Loucy (cell line): ENCODE measurements around the gene DEFB108B.
A peak's percentile ranks its signal among the peaks of the same experiment; 100 is the strongest.
"Not testable (repeated sequence)": the region's sequence is repeated elsewhere in the genome, so short reads cannot be mapped to it uniquely, and the experiment has no call there.

Source experiments
- H2AFZ ChIP-seq: fragments of 200-600 bp; sonication (generic); 2 replicates; pipeline ENCODE4 v1.6.0; 2016; ENCODE audit warnings: antibody characterized with exemption, mild to moderate bottlenecking, low read length, moderate library complexity
- H3F3A ChIP-seq: fragments of 200-600 bp; 2 replicates; pipeline ENCODE4 v1.6.0; 2016; ENCODE audit warnings: antibody characterized with exemption, low read depth, mild to moderate bottlenecking
- H3K27me3 ChIP-seq: fragments of 200-600 bp; sonication (generic); 2 replicates; pipeline ENCODE4 v1.6.1; 2014; ENCODE audit warnings: low read length, mild to moderate bottlenecking; ENCODE audit not compliant: insufficient read depth, poor library complexity, severe bottlenecking
- H3K36me3 ChIP-seq: fragments of 200-600 bp; sonication (generic); 2 replicates; pipeline ENCODE4 v1.6.1; 2016; ENCODE audit warnings: low read length; ENCODE audit not compliant: insufficient read depth
- H3K4me1 ChIP-seq: fragments of 200-600 bp; sonication (generic); 2 replicates; pipeline ENCODE4 v1.5.1; 2014; ENCODE audit warnings: low read length, mild to moderate bottlenecking; ENCODE audit not compliant: insufficient read depth, poor library complexity, severe bottlenecking
- H3K4me2 ChIP-seq: fragments of 200-600 bp; sonication (generic); 2 replicates; pipeline ENCODE4 v1.6.0; 2014; ENCODE audit warnings: antibody characterized with exemption, low read length, low read depth, mild to moderate bottlenecking; ENCODE audit not compliant: poor library complexity, severe bottlenecking
- H3K4me3 ChIP-seq: fragments of 200-600 bp; sonication (generic); 2 replicates; pipeline ENCODE4 v1.5.1; 2014; ENCODE audit warnings: low read length, mild to moderate bottlenecking, mixed read lengths; ENCODE audit not compliant: poor library complexity, severe bottlenecking
- H3K79me2 ChIP-seq: fragments of 200-600 bp; sonication (generic); 2 replicates; pipeline ENCODE4 v1.6.1; 2014; ENCODE audit warnings: low read length; ENCODE audit not compliant: insufficient read depth
- H3K9ac ChIP-seq: fragments of 200-600 bp; sonication (generic); 2 replicates; pipeline ENCODE4 v1.6.0; 2014; ENCODE audit warnings: mild to moderate bottlenecking, low read depth, low read length, moderate library complexity; ENCODE audit not compliant: poor library complexity, severe bottlenecking
- H3K9me2 ChIP-seq: fragments of 200-600 bp; sonication (generic); replicated peaks from 2 replicates; pipeline ENCODE4 v1.6.1; 2016; ENCODE audit warnings: low read depth, low read length, mixed read lengths
- H3K9me3 ChIP-seq: fragments of 200-600 bp; sonication (generic); 2 replicates; pipeline ENCODE4 v1.6.1; 2014; ENCODE audit warnings: mild to moderate bottlenecking, antibody characterized with exemption, low read length, low read depth; ENCODE audit not compliant: insufficient read depth
- H4K20me1 ChIP-seq: fragments of 200-600 bp; sonication (generic); 2 replicates; pipeline ENCODE4 v1.6.0; 2014; ENCODE audit warnings: antibody characterized with exemption, low read length, mild to moderate bottlenecking; ENCODE audit not compliant: insufficient read depth, poor library complexity, severe bottlenecking
- CTCF ChIP-seq: fragments of 200-600 bp; sonication (generic); conservative IDR thresholded peaks from 2 replicates; pipeline ENCODE4 v1.5.1; 2014; ENCODE audit warnings: mild to moderate bottlenecking, antibody characterized with exemption, low read length

The DEFB108B gene

DNA sequence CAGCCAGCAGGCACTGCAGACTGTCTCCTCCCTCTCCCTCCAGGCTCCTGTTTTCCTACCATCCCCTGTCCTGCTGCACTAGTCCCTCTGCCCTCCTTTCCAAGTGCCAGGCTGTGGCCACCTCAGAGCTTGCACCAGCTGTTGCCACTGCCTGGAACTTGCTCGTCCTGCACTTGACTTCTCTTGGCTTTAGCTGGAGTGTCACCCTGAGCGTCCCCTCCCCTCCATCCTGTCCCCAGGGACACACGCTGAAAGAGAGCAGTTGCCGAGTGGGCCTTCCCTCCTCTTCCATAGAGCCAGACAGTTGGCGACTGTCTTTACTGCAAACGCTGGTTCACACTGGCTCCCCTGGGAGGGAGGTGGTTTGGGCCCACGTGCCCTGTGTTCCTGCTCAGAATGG lies 41.9 kb upstream of the DEFB108B start:
- H3K4me3 ChIP-seq, H3K9me2 ChIP-seq, H3K9ac ChIP-seq, H3K36me3 ChIP-seq, H3K4me1 ChIP-seq, H4K20me1 ChIP-seq, H2AFZ ChIP-seq, H3K9me3 ChIP-seq, H3K4me2 ChIP-seq, H3K27me3 ChIP-seq, H3F3A ChIP-seq, H3K79me2 ChIP-seq: not testable (repeated sequence)

DNA sequence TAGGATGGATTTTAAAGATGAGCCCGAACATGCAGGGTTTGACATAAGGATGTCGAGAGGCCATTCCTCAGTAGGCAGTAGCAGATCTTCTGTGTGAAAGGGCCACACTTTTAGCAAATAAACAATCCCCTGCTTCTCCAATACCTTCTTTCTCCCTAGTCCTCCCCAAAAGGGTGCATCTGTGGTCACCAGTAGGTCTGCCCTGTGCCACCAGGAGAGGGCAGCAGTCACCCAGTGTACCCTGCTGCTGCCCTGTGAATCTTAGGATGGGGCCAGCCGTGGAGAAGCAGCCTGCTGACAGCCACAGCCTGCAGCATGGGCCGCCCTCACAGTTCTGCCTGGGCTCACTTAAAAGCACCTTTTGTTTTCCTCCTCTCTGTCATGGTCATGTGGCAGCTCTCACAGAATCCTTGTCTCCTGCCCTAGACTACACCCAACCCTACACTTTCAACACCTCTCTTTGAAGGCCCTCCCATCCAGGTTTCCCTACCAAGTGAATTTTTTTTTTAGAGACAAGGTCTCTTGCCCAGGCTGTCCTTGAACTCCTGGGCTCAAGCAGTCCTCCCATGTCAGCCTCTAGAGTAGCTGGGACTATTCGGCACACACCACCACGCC lies 40.3 kb upstream of the DEFB108B start:
- H4K20me1 ChIP-seq, H3K4me1 ChIP-seq, H3K27me3 ChIP-seq, H3F3A ChIP-seq, H3K79me2 ChIP-seq, H3K9me2 ChIP-seq, H3K4me3 ChIP-seq, H3K36me3 ChIP-seq, H3K4me2 ChIP-seq, H3K9ac ChIP-seq, H3K9me3 ChIP-seq, H2AFZ ChIP-seq: not testable (repeated sequence)
- peak; percentile 53 for TF ChIP-seq CTCF

DNA sequence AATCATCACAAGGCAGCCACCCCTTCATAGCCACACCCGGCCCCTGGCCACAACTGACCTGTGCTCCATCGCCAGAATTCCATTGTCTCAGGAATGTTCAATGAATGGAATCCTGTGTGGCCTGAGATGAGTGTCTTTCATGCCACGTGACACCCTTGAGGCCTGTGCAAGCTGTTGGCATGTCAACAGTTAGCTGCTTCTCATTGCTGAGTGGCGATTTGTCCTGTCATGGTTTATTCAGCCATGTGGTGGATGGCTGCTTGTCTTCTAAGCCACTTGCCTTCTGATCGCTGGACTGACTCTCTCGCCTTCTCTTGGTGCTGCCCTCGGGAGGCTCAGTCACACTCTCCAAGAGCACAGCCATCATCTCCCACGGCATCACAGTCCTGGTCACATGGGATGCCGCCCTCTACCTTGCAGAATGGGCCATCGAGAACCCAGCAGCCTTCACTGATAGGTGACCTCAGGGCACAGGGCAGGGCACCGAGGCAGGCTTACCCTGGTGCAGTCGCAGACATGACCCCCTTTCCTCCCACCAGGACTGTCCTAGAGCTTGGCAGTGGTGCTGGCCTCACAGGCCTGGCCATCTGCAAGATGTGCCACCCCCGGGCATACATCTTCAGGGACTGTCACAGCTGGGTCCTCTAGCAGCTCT lies 38.5 kb upstream of the DEFB108B start:
- not testable (repeated sequence) for H3K9me3 ChIP-seq, H3K27me3 ChIP-seq, H3K9ac ChIP-seq, H3F3A ChIP-seq, H3K9me2 ChIP-seq, H4K20me1 ChIP-seq, H2AFZ ChIP-seq, H3K4me3 ChIP-seq, H3K4me1 ChIP-seq, H3K4me2 ChIP-seq, H3K79me2 ChIP-seq, H3K36me3 ChIP-seq

DNA sequence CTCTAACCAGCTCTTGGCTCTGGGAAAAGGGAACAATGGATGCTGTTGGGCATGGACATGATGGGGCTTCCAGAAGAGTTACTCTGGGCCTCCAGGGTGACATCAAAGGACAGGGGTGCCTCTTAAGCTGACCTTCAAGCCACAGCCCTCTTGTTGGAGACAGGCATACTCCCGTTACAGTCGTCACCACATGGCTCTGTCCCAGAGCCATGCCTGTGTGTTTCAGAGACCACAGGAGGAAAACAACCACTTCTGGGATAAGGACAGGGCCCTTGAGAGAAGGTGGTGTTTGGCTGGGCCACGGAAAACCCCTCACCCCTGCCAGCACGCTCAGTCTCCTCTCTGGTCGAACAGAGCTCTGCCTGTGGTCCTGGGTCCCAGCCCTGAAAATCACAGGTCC lies 37.8 kb upstream of the DEFB108B start:
- H3K4me3 ChIP-seq, H3K9ac ChIP-seq, H3K4me1 ChIP-seq, H2AFZ ChIP-seq, H3K27me3 ChIP-seq, H3K9me3 ChIP-seq, H3F3A ChIP-seq, H3K9me2 ChIP-seq, H3K79me2 ChIP-seq, H3K4me2 ChIP-seq, H4K20me1 ChIP-seq, H3K36me3 ChIP-seq: not testable (repeated sequence)

DNA sequence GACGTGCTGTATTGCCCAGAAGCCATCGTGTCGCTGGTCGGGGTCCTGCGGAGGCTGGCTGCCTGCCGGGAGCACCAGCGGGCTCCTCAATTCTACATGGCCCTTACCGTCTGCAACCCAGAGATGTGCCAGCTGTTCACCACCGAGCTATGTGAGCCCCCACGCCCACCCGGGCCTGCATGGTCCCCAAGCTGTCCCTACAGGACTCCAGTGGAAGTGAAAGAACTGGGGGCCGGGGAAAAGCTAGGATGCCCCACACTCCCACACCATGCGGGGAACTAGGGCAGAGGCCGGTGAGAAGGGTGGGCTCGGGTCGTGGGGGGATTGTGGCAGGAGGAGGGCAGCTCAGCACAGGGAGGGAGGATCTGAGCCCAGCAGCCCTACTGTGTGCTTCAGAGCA lies 37.0 kb upstream of the DEFB108B start:
- not testable (repeated sequence) for H3F3A ChIP-seq, H3K9ac ChIP-seq, H3K27me3 ChIP-seq, H3K4me2 ChIP-seq, H3K4me3 ChIP-seq, H4K20me1 ChIP-seq, H3K9me3 ChIP-seq, H2AFZ ChIP-seq, H3K4me1 ChIP-seq, H3K36me3 ChIP-seq, H3K9me2 ChIP-seq, H3K79me2 ChIP-seq

GRCh38 chr11:71796781-71797180 lies 36.2 kb upstream of the DEFB108B start:
- not testable (repeated sequence) for H3K9ac ChIP-seq, H3K4me2 ChIP-seq, H3K9me2 ChIP-seq

DNA sequence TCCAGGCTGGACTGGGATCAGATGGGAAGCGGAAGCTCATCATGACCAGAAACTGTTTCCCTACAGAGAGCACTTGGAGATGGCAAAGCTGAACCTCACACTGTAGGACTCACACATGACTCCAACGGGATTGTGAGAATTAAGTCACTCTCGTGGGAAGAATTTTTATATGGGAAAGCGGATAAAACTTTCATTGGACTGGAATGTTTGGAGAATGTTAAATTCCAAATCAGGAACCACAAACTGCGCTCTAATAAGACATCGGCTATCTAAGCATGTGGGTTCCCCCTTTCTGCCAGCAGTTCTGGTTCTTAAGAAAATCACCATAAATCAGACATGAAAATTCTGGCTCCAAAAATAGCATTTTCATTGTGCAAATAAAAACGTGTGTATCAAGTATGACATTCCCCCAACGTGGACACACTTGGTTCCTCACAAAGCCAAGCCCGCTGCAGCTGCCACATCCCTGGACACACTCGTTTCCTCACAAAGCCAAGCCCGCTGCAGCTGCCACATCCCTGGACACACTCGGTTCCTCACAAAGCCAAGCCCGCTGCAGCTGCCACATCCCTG lies 33.4 kb upstream of the DEFB108B start:
- not testable (repeated sequence) for H3K9ac ChIP-seq, H3K9me3 ChIP-seq, H3K4me3 ChIP-seq, H3K79me2 ChIP-seq, H3K27me3 ChIP-seq, H2AFZ ChIP-seq, H4K20me1 ChIP-seq, H3K4me2 ChIP-seq, H3K9me2 ChIP-seq, H3K36me3 ChIP-seq, H3K4me1 ChIP-seq, H3F3A ChIP-seq

More at GRCh38 chr11:71796781-71797180, 36.2 kb upstream of the DEFB108B start:
- H2AFZ ChIP-seq, H3K27me3 ChIP-seq, H3K4me1 ChIP-seq, H3K4me3 ChIP-seq, H4K20me1 ChIP-seq, H3F3A ChIP-seq, H3K79me2 ChIP-seq, H3K36me3 ChIP-seq, H3K9me3 ChIP-seq: not testable (repeated sequence)
